ENCODE results near the gene CPXM2.

Gene CPXM2

GRCh38 chr10:123790132-123790885 lies 101.3 kb downstream of the CPXM2 start:
- no peak overlapping the region for H3K27ac Mint-ChIP-seq
- H3K27me3 Mint-ChIP-seq: peaks cover 21% of the 10 kb centered on the region
- H3K9me3 Mint-ChIP-seq: no peaks in the 10 kb centered on the region
- H3K4me3 Mint-ChIP-seq: no peak overlapping the region
- H3K4me1 Mint-ChIP-seq: no peaks in the 10 kb centered on the region
- no peak for ATAC-seq
- no peaks in the 10 kb centered on the region for H3K36me3 Mint-ChIP-seq

DNA sequence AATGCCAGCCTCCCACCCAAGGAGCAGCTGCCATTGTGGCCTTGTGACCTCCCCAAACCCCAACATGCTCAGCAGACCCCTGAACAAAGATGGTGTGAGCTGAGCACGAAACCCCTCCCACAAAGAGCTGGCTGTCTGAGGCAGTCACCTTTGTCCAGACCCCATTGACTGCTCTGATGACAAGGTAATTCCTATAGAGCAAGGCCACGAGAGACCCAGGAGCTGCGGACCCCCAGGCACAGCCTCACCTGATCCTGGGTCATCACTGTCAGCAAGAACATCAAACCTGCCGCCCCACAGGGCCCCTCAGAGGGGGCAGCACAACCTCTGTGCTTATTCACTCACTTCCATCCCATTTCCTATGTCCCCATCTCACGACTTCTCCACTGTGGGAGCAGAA lies 102.6 kb downstream of the CPXM2 start:
- Mint-ChIP-seq H3K4me1 (no peaks in the 10 kb centered on the region), H3K4me3 (no peak overlapping the region), H3K9me3 (no peaks in the 10 kb centered on the region), H3K27ac (no peak overlapping the region), H3K36me3 (no peaks in the 10 kb centered on the region), H3K27me3 (peaks cover 23% of the 10 kb centered on the region)
- no peak for ATAC-seq

DNA sequence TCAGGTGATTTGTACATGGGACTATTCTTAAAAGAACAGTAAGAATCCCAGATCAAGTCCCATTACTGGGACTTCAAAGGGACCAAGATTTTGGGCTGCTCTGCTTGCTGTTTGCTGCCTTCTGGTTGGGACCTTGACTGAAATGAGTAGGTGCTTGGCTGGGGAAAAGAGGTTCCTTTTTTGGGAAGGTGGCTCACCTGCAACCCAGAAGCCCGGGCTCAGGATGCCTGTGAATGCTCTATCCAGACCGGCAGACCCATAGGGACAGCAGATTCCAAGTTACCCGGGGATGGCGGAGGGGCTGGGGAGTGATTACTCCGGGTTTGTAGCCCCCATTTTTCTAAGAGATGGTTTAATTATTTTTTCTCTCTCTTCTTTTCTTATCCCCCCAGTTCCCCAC lies 104.0 kb downstream of the CPXM2 start:
- no peaks in the 10 kb centered on the region for H3K9me3 Mint-ChIP-seq
- no peak overlapping the region for H3K4me3 Mint-ChIP-seq
- no peaks in the 10 kb centered on the region for H3K4me1 Mint-ChIP-seq
- ATAC-seq: no peak
- no peak overlapping the region for H3K27ac Mint-ChIP-seq
- H3K36me3 Mint-ChIP-seq: no peaks in the 10 kb centered on the region
- H3K27me3 Mint-ChIP-seq: peaks cover 37% of the 10 kb centered on the region

- ATAC-seq: no peak
- no peak overlapping the region for H3K4me3 Mint-ChIP-seq
- H3K27me3 Mint-ChIP-seq: peaks cover 38% of the 10 kb centered on the region
- H3K27ac Mint-ChIP-seq: no peak overlapping the region
- H3K36me3 Mint-ChIP-seq: no peaks in the 10 kb centered on the region
- H3K9me3 Mint-ChIP-seq: no peaks in the 10 kb centered on the region
- no peaks in the 10 kb centered on the region for H3K4me1 Mint-ChIP-seq
These were observed 104.7 kb downstream of the CPXM2 start for GRCh38 chr10:123786896-123787295.

DNA sequence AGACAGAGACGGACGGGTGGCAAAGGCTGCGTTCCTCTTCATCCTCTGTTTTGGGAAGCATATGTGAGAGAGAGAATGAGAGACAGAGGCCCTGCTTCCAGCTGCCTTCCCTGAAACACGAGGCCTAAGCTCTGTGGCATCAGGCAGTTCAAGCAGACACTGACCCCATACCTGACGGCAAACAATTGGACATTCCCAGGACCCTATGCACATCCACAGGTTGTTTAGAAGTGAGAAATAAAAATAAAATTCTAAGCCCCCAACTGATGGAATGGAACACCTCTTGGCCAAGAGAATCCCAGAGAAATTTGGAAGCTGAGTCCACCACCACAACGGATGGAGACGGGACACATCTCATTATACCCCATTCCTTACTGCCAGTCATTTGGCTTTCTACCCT lies 105.3 kb downstream of the CPXM2 start:
- Mint-ChIP-seq H3K36me3 (no peaks in the 10 kb centered on the region), H3K27ac (no peak overlapping the region), H3K4me1 (no peaks in the 10 kb centered on the region), H3K27me3 (peaks cover 39% of the 10 kb centered on the region), H3K4me3 (no peak overlapping the region), H3K9me3 (no peaks in the 10 kb centered on the region)
- no peak for ATAC-seq

DNA sequence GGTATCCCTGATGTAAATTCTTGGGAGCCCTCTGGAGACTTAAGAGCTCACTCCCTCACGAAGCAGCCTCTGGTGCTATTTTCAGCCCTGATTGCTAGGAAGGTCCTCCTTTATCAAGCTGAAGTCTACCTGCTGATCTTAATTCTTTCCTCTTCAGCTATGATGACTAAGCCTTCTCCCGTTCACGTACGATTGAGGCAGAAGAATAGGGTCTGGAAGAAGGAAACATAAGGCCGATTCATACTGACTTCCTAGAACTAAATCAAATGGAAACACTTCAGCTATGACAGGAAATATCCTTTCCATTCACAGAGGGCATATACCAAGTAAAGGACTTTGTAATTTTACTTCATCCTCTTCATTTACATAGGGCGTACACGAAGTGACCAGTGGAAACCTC lies 107.0 kb downstream of the CPXM2 start:
- no peaks in the 10 kb centered on the region for H3K4me1 Mint-ChIP-seq
- H3K27ac Mint-ChIP-seq: no peak overlapping the region
- no peak overlapping the region for H3K4me3 Mint-ChIP-seq
- H3K36me3 Mint-ChIP-seq: no peaks in the 10 kb centered on the region
- ATAC-seq: no peak
- H3K9me3 Mint-ChIP-seq: no peaks in the 10 kb centered on the region
- H3K27me3 Mint-ChIP-seq: peaks cover 50% of the 10 kb centered on the region

DNA sequence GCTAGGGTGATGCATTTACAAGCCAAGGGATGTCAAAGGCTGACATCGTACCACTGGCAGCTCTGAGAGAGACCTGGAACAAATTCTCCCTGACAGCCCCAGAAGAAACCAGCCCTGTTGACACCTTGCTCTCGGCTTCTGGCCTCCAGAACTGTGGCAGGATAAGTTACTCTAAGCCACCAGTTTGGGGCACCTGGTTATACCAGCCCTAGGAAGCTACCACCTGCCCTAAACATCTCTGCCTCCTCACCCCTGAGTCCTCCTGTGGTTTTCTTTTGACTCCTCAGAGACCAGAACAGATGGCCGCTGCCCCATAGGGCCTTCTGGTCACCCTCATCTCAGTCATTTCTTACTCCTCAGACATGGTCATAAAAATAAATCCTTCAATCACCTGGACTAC lies 107.4 kb downstream of the CPXM2 start:
- Mint-ChIP-seq H3K9me3 (no peaks in the 10 kb centered on the region), H3K27me3 (peaks cover 50% of the 10 kb centered on the region), H3K27ac (no peak overlapping the region), H3K4me1 (no peaks in the 10 kb centered on the region), H3K4me3 (no peak overlapping the region), H3K36me3 (no peaks in the 10 kb centered on the region)
- ATAC-seq: no peak

DNA sequence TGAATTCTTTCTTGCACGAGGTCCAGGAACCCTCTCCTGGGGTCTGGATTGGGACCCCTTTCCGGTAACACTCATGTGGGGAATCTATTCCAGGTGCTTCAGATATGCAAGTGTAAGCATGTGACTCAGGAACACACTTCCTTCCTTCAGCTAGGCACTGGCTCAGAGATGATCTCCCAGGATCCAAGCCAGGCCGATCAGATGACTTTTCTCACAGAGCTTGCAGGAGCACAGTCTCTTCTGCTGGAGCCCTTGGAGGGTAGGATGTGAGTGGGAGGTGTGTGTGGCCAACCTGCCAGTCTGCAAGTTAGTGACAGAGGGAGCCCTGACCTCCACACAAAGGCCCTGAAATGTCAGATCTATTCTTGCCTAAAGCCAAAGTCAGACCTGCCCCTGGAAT lies 108.3 kb downstream of the CPXM2 start:
- Mint-ChIP-seq H3K9me3 (no peaks in the 10 kb centered on the region), H3K27ac (no peak overlapping the region), H3K4me1 (no peaks in the 10 kb centered on the region), H3K36me3 (no peaks in the 10 kb centered on the region), H3K27me3 (peaks cover 51% of the 10 kb centered on the region), H3K4me3 (no peak overlapping the region)
- no peak for ATAC-seq

GRCh38 chr10:123782549-123782948 lies 109.1 kb downstream of the CPXM2 start:
- ATAC-seq: no peak
- no peak overlapping the region for H3K27ac Mint-ChIP-seq
- H3K4me3 Mint-ChIP-seq: no peak overlapping the region
- no peaks in the 10 kb centered on the region for H3K36me3 Mint-ChIP-seq
- no peaks in the 10 kb centered on the region for H3K9me3 Mint-ChIP-seq
- no peaks in the 10 kb centered on the region for H3K4me1 Mint-ChIP-seq
- peaks cover 59% of the 10 kb centered on the region for H3K27me3 Mint-ChIP-seq

DNA sequence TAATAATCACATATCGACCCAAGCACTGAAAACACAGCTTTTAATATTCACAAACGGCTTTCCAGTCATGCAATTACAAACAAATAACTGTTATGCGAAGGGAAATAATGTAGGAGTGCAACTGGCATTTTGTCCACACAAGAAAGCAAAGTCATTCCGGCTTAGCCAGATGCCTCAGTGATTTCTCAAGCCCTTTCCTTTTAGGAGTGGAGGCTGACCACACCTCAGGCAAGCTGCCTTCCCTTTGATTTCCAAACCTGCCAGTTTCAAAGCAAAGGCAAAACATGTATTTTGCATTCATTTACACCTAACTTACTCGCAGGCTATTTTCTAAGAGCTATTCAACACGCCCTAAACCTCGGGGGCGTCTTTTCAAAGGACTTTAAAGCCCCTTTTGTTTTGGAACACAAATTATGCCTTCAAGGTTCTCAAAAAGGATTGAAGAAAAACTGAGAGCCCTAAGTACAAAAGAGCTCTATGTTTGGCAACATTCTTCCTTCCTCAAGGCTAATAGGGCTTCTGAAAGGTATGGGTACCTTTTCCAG lies 109.6 kb downstream of the CPXM2 start:
- Mint-ChIP-seq H3K4me3 (no peak overlapping the region), H3K4me1 (no peaks in the 10 kb centered on the region), H3K36me3 (no peaks in the 10 kb centered on the region), H3K27ac (no peak overlapping the region), H3K27me3 (peaks cover 59% of the 10 kb centered on the region), H3K9me3 (no peaks in the 10 kb centered on the region)
- ATAC-seq: no peak

- peaks cover 53% of the 10 kb centered on the region for H3K27me3 Mint-ChIP-seq
These were observed 110.2 kb downstream of the CPXM2 start for GRCh38 chr10:123781324-123781900.

DNA sequence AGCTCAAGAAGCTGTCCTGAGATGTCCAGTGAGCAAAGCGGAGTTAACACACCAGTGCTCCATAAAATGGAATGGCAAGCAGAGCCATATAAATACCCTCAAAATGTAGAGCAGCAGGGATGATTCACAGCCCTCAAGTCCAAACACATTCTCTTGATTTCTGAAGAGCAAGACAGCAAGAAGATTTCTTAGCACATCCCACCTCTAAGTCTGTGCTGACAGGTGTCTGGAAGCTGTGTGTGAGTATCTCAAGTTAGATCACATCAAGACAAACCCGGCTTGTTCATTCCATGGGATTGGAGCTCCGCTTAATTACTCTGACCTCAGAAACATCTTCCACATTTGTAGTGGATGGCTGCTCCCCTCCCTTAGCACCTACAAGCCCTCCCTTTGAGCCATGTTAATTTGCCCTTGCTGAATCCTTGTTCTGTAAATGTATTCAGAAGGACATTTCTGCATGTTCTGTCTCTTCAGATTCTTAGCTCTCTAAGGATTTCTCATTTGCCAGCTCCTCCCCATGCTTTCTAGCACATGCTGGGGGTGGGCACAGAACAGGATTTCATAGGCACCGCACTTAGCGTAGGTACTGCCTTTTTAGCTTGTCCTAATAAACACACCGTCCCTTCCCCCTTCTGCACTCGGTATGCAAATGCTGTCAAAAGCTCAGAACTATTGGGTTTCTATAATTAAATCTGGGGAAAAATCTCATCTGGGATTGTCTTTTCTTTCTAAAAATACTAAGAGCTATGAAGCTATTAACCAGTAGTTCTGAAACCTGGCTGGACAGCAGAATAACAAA lies 112.7 kb downstream of the CPXM2 start:
- no peak overlapping the region for H3K4me3 Mint-ChIP-seq
- no peak for ATAC-seq
- peaks cover 39% of the 10 kb centered on the region for H3K27me3 Mint-ChIP-seq
- H3K36me3 Mint-ChIP-seq: no peaks in the 10 kb centered on the region
- no peaks in the 10 kb centered on the region for H3K4me1 Mint-ChIP-seq
- H3K9me3 Mint-ChIP-seq: no peaks in the 10 kb centered on the region
- no peak overlapping the region for H3K27ac Mint-ChIP-seq

More at GRCh38 chr10:123781324-123781900, 110.2 kb downstream of the CPXM2 start:
- H3K27ac Mint-ChIP-seq: no peak overlapping the region
- ATAC-seq: no peak
- no peaks in the 10 kb centered on the region for H3K9me3 Mint-ChIP-seq
- H3K4me3 Mint-ChIP-seq: no peak overlapping the region
- no peaks in the 10 kb centered on the region for H3K36me3 Mint-ChIP-seq
- H3K4me1 Mint-ChIP-seq: no peaks in the 10 kb centered on the region

GRCh38 chr10:123777881-123778280 lies 113.7 kb downstream of the CPXM2 start:
- Mint-ChIP-seq H3K4me3 (no peak overlapping the region), H3K27me3 (peaks cover 29% of the 10 kb centered on the region), H3K27ac (no peak overlapping the region), H3K9me3 (peaks cover 5% of the 10 kb centered on the region), H3K4me1 (no peaks in the 10 kb centered on the region), H3K36me3 (no peaks in the 10 kb centered on the region)
- no peak for ATAC-seq

DNA sequence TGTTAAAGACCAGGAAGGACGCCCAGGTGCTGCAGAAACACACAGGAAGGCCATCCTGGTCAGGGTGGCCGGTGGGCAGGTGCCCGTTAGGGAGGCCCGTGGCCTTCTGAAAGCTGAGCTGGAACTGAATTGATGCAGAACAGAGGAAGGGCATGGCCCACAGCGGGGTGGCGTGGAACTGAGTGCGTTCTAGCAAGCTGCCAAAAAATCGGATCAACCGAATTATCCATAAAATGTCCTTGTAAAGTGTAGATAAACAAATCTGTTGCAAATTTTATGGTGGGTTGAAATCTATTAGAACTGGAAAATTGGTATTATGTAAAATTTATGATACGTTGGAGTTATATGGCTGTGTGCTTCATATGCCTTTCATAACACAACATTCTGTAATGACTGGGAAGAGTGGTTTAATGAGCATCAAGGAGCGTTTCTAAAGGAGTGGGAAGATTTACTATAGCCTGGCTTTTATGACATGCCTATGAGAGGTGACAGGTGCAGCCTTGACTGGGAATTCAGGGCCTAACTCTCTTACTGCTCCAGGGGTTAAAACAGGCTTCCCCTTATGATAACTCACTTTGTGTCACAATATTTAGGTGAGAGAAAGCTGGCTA lies 117.4 kb downstream of the CPXM2 start:
- no peaks in the 10 kb centered on the region for H3K36me3 Mint-ChIP-seq
- no peaks in the 10 kb centered on the region for H3K4me1 Mint-ChIP-seq
- peaks cover 11% of the 10 kb centered on the region for H3K9me3 Mint-ChIP-seq
- H3K4me3 Mint-ChIP-seq: no peak overlapping the region
- ATAC-seq: no peak
- no peak overlapping the region for H3K27ac Mint-ChIP-seq
- peaks cover 13% of the 10 kb centered on the region for H3K27me3 Mint-ChIP-seq

Measured in stimulated activated memory B cell treated with anti-CD40 and anti-IgM and Interleukin-4, amounts not matched to agents 10 μg/mL and 1 μg/mL and 100 μg/mL, for 72 hours (primary cell).